GM12878 (cell line): ENCODE data around the gene PCDH15. TPM values are rescaled to one million over a fixed set of nuclear protein-coding genes. Genes with fewer than 3 reads are reported as not detected.

ENCODE experiments used
- ATAC-seq: fragments of 200-7000 bp; cut with Tn5 transposase; 3 replicates; pipeline ENCODE4 v1.9.1; 2020; ENCODE audit warnings: mild to moderate bottlenecking, moderate library complexity
- BruUV-seq: library from RNA; stranded (reverse); fragments of 400-500 nt; replicated peaks from 2 replicates; lab custom pipeline; 2021; lab: Mats Ljungman, UMichigan
- CTCF ChIA-PET: fragments of 300-600 bp; sonication (Branson Sonifier 250); formaldehyde crosslinking; extraction: SDS; loops from one replicate; lab custom pipeline; 2021; ENCODE audit warnings: inconsistent platforms; lab: Yijun Ruan, JAX
- POLR2A ChIA-PET: fragments of 350-600 bp; formaldehyde crosslinking; extraction: SDS; loops from one replicate; lab custom pipeline; 2021; ENCODE audit warnings: inconsistent platforms; lab: Charles Lee
- RAD21 ChIA-PET: fragments of 300-600 bp; sonication (Branson Sonifier 250); formaldehyde crosslinking; loops from one replicate; lab custom pipeline; 2023; ENCODE audit warnings: antibody characterized with exemption; ENCODE audit not compliant: unreplicated experiment; lab: Charles Lee
- SMC1A ChIA-PET: fragments of 300-600 bp; sonication (Branson Sonifier 250); formaldehyde crosslinking; loops from one replicate; lab custom pipeline; 2023; ENCODE audit not compliant: unreplicated experiment, uncharacterized antibody; lab: Charles Lee
- DNase-seq: peaks from one replicate; pipeline ENCODE4 v3.0.0-alpha.2; 2011; ENCODE audit warnings: low read depth, low spot score
- FAIRE-seq: peaks from 3 replicates; lab custom pipeline; 2011; peaks lifted over from hg19 to GRCh38; lab: Jason Lieb, UNC
- H2AFZ ChIP-seq: 2 replicates; pipeline ENCODE4 v1.6.0; 2011; ENCODE audit warnings: low read depth, low read length, control low read depth; ENCODE audit not compliant: control insufficient read depth
- H3K27ac ChIP-seq: 2 replicates; pipeline ENCODE4 v1.5.1; 2011; ENCODE audit warnings: control low read depth; ENCODE audit not compliant: control insufficient read depth, insufficient read depth
- H3K27me3 ChIP-seq, 2 experiments: replicated peaks in 1 of 2; 2 replicates each; pipeline versions ENCODE4 v1.6.0 to v1.6.1; 2011; ENCODE audit warnings: low read length in 1 of 2; ENCODE audit not compliant: control insufficient read depth in 2 of 2, insufficient read depth in 2 of 2
- H3K36me3 ChIP-seq, 2 experiments: 2 replicates each; pipeline ENCODE4 v1.5.1; 2011; ENCODE audit warnings: low read length in 1 of 2; ENCODE audit not compliant: control insufficient read depth in 2 of 2, insufficient read depth in 2 of 2
- H3K4me1 ChIP-seq: 2 replicates; pipeline ENCODE4 v1.6.1; 2011; ENCODE audit warnings: mild to moderate bottlenecking, low read length, moderate library complexity, mixed read lengths; ENCODE audit not compliant: control insufficient read depth, insufficient read depth
- H3K4me2 ChIP-seq: 2 replicates; pipeline ENCODE4 v1.6.0; 2011; ENCODE audit warnings: control low read depth; ENCODE audit not compliant: control insufficient read depth, insufficient read depth
- H3K4me3 ChIP-seq: fragments of 200-600 bp; sonication (generic); 2 replicates; pipeline ENCODE4 v1.5.1; 2016
- H3K79me2 ChIP-seq: 2 replicates; pipeline ENCODE4 v1.6.0; 2011; ENCODE audit warnings: low read length; ENCODE audit not compliant: control insufficient read depth, insufficient read depth
- H3K9ac ChIP-seq: 2 replicates; pipeline ENCODE4 v1.8.0; 2011; ENCODE audit warnings: low read length, control low read depth, mixed read lengths; ENCODE audit not compliant: control insufficient read depth, insufficient read depth
- H3K9me3 ChIP-seq: replicated peaks from 3 replicates; pipeline ENCODE4 v1.5.1; 2011; ENCODE audit warnings: mild to moderate bottlenecking, low read length; ENCODE audit not compliant: control insufficient read depth, insufficient read depth
- H4K20me1 ChIP-seq: 2 replicates; pipeline ENCODE4 v1.6.0; 2011; ENCODE audit not compliant: control insufficient read depth, insufficient read depth
- CBFB ChIP-seq: IDR thresholded peaks from 2 replicates; pipeline ENCODE4 v1.6.1; 2016; ENCODE audit warnings: antibody characterized with exemption, low read depth
- CTCF ChIP-seq, 3 experiments: IDR thresholded peaks in 2 of 3; conservative IDR thresholded peaks in 1 of 3; 2 replicates each; pipeline ENCODE4 v1.5.1; 2011; ENCODE audit warnings: low read depth in 3 of 3, low read length in 3 of 3, mild to moderate bottlenecking in 3 of 3, control low read depth in 2 of 3, moderate library complexity in 2 of 3, inconsistent platforms in 1 of 3, mixed read lengths in 1 of 3; ENCODE audit not compliant: control insufficient read depth in 2 of 3, insufficient read depth in 1 of 3; ENCODE audit errors: extremely low read depth in 1 of 3
- NFXL1 ChIP-seq: fragments of 450-650 bp; IDR thresholded peaks from 2 replicates; pipeline ENCODE4 v1.6.1; 2017; ENCODE audit warnings: antibody characterized with exemption, mild to moderate bottlenecking, borderline replicate concordance
- SMAD1 ChIP-seq: fragments of 450-650 bp; IDR thresholded peaks from 2 replicates; pipeline ENCODE4 v1.6.1; 2018; ENCODE audit warnings: mild to moderate bottlenecking, low read depth; ENCODE audit not compliant: partially characterized antibody
- TAF1 ChIP-seq: IDR thresholded peaks from 2 replicates; pipeline ENCODE4 v1.6.1; 2011; ENCODE audit warnings: mild to moderate bottlenecking, low read depth, low read length, borderline replicate concordance
- TCF12 ChIP-seq: IDR thresholded peaks from 2 replicates; pipeline ENCODE4 v1.6.1; 2011; ENCODE audit warnings: low read depth, mild to moderate bottlenecking, low read length
- WGBS: methylation state at CpG from one replicate; pipeline ENCODE4 v1.1.6; 2016; ENCODE audit warnings: low lambda C conversion rate; ENCODE audit not compliant: insufficient replicate concordance, insufficient coverage; ENCODE audit errors: missing lambda C conversion rate; 5-methylcytosine and 5-hydroxymethylcytosine counted together
- in situ Hi-C: fragments of 300-500 bp; cut with MboI; formaldehyde crosslinking; loops from 9 replicates; pipeline ENCODE4 v1.14.3; 2018; ENCODE audit warnings: mixed read lengths
- intact Hi-C: fragments of 100-400 bp; cut with micrococcal nuclease; formaldehyde crosslinking; loops from one replicate; pipeline ENCODE4 v1.14.2; 2022; ENCODE audit not compliant: unreplicated experiment
- polyA plus RNA-seq, 11 experiments: library from polyadenylated mRNA; depleted of rRNA in 4 of 11; unstranded in 6 of 11; stranded (reverse) in 5 of 11; fragments of >200 nt; fragmentation: Nextera tagmentation in 4 of 11; fragmentation: Illumina TruSeq in 1 of 11; extraction: Ambion mirVana in 4 of 11; extraction: Trizol in 1 of 11; gene quantifications; 1 replicate in 1 of 11; 2 replicates in 10 of 11; pipeline versions ENCODE4 v1.2.1 to v1.2.3, GENCODE V29; 2011 to 2016; ENCODE audit warnings: inconsistent platforms in 2 of 11, missing spikeins in 2 of 11, low read depth in 1 of 11
- total RNA-seq, 4 experiments: library from RNA; depleted of rRNA in 3 of 4; stranded (reverse); fragments of >200 nt in 3 of 4; fragmentation: Illumina TruSeq in 1 of 4; extraction: Trizol in 1 of 4; gene quantifications; 2 replicates each; pipeline versions ENCODE4 v1.2.1 to v1.2.3, GENCODE V29; 2013 to 2021

Gene PCDH15
- total and polyA plus RNA-seq, 10 of the 15 experiments (the other 5 are each of a cell fraction or from before 2014, with no cell fraction given) = 0.03 to 0.52 (median 0.07) TPM; not detected in 6

GRCh38 chr10:53808677-53809372 lies 992.2 kb downstream of the PCDH15 start (continued):
- TF ChIP-seq NFXL1 (no peak), TCF12 (no peak), TAF1 (no peak), SMAD1 (no peak)

DNA sequence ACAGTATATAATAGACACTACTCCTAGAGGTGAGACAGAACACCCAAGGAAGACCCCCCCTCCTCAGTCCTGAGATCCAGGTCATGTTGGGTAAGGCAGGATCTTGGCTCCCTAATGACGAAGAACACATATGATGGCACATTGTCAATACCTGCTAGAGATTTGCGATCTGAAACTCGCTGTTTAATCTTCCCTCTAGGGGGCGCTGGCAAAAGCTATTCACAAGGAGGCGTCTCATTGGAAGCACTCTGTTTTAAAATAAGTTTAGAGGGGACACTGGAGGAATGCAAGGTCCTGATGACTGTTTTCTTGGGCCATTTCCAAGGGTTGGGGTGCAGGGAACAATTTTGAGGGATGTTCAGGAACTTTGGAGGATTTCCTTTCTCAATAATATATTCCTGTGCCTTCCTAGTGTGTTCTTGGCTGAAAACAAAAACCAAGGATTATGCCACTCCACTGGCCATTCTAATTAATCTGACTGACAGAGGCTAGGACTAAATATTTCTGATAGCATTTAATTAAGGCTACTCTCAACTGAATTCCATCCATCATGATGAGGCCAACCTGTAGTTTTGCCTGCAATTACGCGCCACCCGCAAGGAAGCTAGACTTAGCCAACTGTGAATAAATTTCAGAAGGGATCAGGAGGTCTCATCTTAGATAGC lies 1014.7 kb downstream of the PCDH15 start:
- Histone ChIP-seq H3K9ac (no peak overlapping the region), H3K27ac (no peak overlapping the region), H3K27me3 (no peaks in the 10 kb centered on the region), H3K36me3 (no peaks in the 10 kb centered on the region), H3K9me3 (no peaks in the 10 kb centered on the region), H3K4me2 (no peak overlapping the region), H3K4me1 (no peaks in the 10 kb centered on the region), H2AFZ (no peak overlapping the region), H3K79me2 (no peaks in the 10 kb centered on the region), H3K4me3 (no peak overlapping the region), H4K20me1 (no peaks in the 10 kb centered on the region)
- TF ChIP-seq CBFB = no peak
- TF ChIP-seq CTCF (IDR thresholded peaks at IDR 0.05 in 2 of 3, conservative IDR thresholded peaks at IDR 0.05 in 1 of 3; ENCODE audit: control insufficient read depth in 2 of 3, extremely low read depth in 1 of 3, insufficient read depth in 1 of 3, low read depth in 3 of 3, low read length in 3 of 3) = peak in 1 of 3 experiments; percentile 31; a peak in 2 of 6 replicates
- FAIRE-seq (no peak), DNase-seq (no peak), ATAC-seq (no peak)
- ChIA-PET RAD21 (no interaction called here), POLR2A (no interaction called here), SMC1A (no interaction called here), CTCF (interaction anchor here (0.7 to 1.9 kb wide), 3 partner anchors 9 to 19 kb away, joined by 3 to 7 read pairs (median 7); no protein-coding TSS in a partner anchor)
- intact Hi-C loops = no loop called here
- in situ Hi-C loops = no loop called here
- no TSS peak for BruUV-seq
- 66% methylated on average over 8 of the region's 8 CpGs for WGBS
